ENCODE data around the gene SDS. TPM values are rescaled to one million over a fixed set of nuclear protein-coding genes. Genes with fewer than 3 reads are reported as not detected.
A peak's percentile ranks its signal among the peaks of the same experiment; 100 is the strongest.

SDS gene
- total RNA-seq, 1 experiment from 2014 or later: not detected

DNA sequence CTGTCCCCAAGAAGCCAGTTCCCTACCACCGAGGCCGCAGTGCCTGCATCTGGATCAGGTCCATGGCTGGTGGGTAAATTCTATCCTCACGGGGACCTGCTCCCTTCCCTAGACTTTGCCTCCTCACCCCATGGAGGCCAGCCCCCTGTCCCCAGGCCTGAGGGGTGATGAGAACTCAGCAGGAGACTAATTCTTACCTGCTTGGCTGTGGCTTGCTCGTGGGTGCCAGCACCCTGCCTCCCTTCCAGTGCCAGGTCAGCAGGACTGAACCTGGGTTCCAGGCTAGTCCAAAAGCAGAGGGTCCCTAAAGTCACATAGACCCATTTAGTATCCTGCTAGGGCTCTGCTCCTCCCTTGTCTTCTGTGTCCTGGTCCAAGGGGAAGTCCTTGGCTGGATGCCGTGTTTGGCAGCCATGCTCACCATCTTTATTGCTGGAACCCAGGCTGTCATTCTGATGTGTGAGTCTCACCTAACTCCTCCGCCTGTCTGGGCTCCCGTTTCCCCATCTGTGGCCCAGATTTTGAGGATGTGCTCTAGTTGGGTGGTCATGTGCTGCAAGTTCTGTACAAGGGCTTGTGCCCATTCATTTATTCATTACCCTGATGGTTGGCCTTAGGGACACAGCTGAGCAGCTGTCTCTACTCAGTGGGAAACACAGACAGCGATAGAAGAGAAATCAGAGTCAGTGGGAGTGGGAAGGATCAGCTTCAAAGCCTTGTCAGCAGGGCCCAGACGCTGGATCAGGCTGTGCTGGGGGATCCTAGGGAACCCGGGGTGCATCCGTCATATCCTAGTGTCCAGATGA lies 44.4 kb downstream of the SDS start:
- Histone ChIP-seq H2BK20ac (ENCODE audit: low read depth, low read length, poor library complexity, severe bottlenecking) (no peak overlapping the region), H3K4ac (ENCODE audit: low read depth, low read length) (no peak overlapping the region), H2BK12ac (ENCODE audit: insufficient read length, low read depth, low read length) (no peak overlapping the region), H4K5ac (ENCODE audit: insufficient read length, low read depth, low read length) (no peak overlapping the region), H2AFZ (ENCODE audit: low read length) (no peak overlapping the region), H3K23me2 (ENCODE audit: insufficient read length, low read depth, low read length, poor library complexity, severe bottlenecking) (peaks cover 7% of the 10 kb centered on the region), H3T11ph (ENCODE audit: low read length) (no peak overlapping the region), H3K79me1 (ENCODE audit: insufficient read depth, low read depth, low read length, poor library complexity, severe bottlenecking) (peaks cover 6% of the 10 kb centered on the region), H3K79me2 (ENCODE audit: insufficient read depth, low read length) (no peaks in the 10 kb centered on the region), H2AK5ac (ENCODE audit: insufficient read length, low read length) (no peak overlapping the region), H3K18ac (ENCODE audit: insufficient read length, low read depth, low read length) (no peak overlapping the region), H3K56ac (ENCODE audit: insufficient read length, low read depth, low read length) (no peak overlapping the region), H3K4me1 (ENCODE audit: insufficient read depth, low read length) (peaks cover 5% of the 10 kb centered on the region; the same call in 1 of the 2 replicates), H3K23ac (ENCODE audit: insufficient read length, low read depth, low read length) (no peak overlapping the region), H2BK15ac (ENCODE audit: low read depth, low read length) (no peak overlapping the region), H4K8ac (replicated peaks; ENCODE audit: insufficient read length, low read depth, low read length) (no peak overlapping the region), H2BK120ac (ENCODE audit: low read depth, low read length, poor library complexity, severe bottlenecking) (no peak overlapping the region), H4K20me1 (ENCODE audit: control insufficient read depth, insufficient read depth, insufficient read length) (no peaks in the 10 kb centered on the region), H3K9me3 (ENCODE audit: control insufficient read depth, low read depth, low read length) (no peaks in the 10 kb centered on the region), H3K27ac (ENCODE audit: insufficient read length, low read depth, low read length) (no peak overlapping the region), H3K9ac (ENCODE audit: extremely low read depth, insufficient read length, low read length) (peak overlapping the region; percentile 61), H3K14ac (ENCODE audit: insufficient read depth, low read length) (no peak overlapping the region), H4K91ac (ENCODE audit: insufficient read length, low read depth, low read length) (no peak overlapping the region), H3K27me3 (ENCODE audit: insufficient read depth, low read length) (no peaks in the 10 kb centered on the region), H2BK5ac (ENCODE audit: insufficient read length, low read length) (no peak overlapping the region), H3K4me2 (ENCODE audit: insufficient read depth, insufficient read length, low read length) (peak overlapping the region; percentile 46)
- Mint-ChIP-seq H3K27me3 (ENCODE audit: low read depth) (no peaks in the 10 kb centered on the region), H3K9me3 (no peaks in the 10 kb centered on the region; a peak in 1 of 5 replicates), H3K4me3 (peak overlapping the region; percentile 79 to 90), H3K27ac (peak overlapping the region in 2 of 3 experiments; percentile 28 to 70; a peak in 2 of 7 replicates), H3K4me1 (peaks cover 10 to 18% of the 10 kb centered on the region in 2 experiments), H3K36me3 (ENCODE audit: insufficient read depth in 1 of 3, low read depth in 3 of 3) (peaks cover 4 to 9% (median 7%) of the 10 kb centered on the region in 3 experiments; a peak in 5 of 7 replicates)
- DNase-seq: no peak
- TF ChIP-seq, protein P1, sequence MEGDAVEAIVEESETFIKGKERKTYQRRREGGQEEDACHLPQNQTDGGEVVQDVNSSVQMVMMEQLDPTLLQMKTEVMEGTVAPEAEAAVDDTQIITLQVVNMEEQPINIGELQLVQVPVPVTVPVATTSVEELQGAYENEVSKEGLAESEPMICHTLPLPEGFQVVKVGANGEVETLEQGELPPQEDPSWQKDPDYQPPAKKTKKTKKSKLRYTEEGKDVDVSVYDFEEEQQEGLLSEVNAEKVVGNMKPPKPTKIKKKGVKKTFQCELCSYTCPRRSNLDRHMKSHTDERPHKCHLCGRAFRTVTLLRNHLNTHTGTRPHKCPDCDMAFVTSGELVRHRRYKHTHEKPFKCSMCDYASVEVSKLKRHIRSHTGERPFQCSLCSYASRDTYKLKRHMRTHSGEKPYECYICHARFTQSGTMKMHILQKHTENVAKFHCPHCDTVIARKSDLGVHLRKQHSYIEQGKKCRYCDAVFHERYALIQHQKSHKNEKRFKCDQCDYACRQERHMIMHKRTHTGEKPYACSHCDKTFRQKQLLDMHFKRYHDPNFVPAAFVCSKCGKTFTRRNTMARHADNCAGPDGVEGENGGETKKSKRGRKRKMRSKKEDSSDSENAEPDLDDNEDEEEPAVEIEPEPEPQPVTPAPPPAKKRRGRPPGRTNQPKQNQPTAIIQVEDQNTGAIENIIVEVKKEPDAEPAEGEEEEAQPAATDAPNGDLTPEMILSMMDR (conservative IDR thresholded peaks at IDR 0.05): no peak
- no CpG with 5 or more reads among the region's 11 CpGs for WGBS (ENCODE audit: extremely low coverage, insufficient read length, low lambda C conversion rate)
